Measurements from ENCODE around the gene VARS2. TPM values are rescaled to one million over a fixed set of nuclear protein-coding genes. Genes with fewer than 3 reads are reported as not detected.
"Not testable (repeated sequence)": the region's sequence is repeated elsewhere in the genome, so short reads cannot be mapped to it uniquely, and the experiment has no call there.

Gene VARS2
- total RNA-seq (10 to 100 TPM; 11.3 to 25.8 (median 17.1) TPM), polyA plus RNA-seq (10 to 100 TPM; 40.4 to 40.6 TPM)

GRCh38 chr6:30914076-30914853, at the start of gene VARS2:
VARS2 (plus strand) TSS chr6:30914238; CDS start chr6:30914837, 599 bp downstream.
- peak within 1 kb of the TSS; percentile 72 to 94 (median 87) for H3K27ac ChIP-seq
- FAIRE-seq = no peak

GRCh38 chr6:30864325-30864724, 49.7 kb upstream of the VARS2 start:
- Histone ChIP-seq H3K9me3 (no peaks in the 10 kb centered on the region), H3K36me3 (no peaks in the 10 kb centered on the region), H3K4me1 (no peaks in the 10 kb centered on the region), H3K27ac (no peak overlapping the region), H3K27me3 (no peaks in the 10 kb centered on the region), H3K4me3 (no peak overlapping the region)
- WGBS, 2 donors = 76 to 81% methylated on average over 4 of the region's 4 CpGs
- no peak for TF ChIP-seq CTCF (IDR thresholded peaks at IDR 0.05)
- DNase-seq (no peak), ATAC-seq (no peak), FAIRE-seq (no peak)
- intact Hi-C loops (cut with DNase I) = no loop called here

More at GRCh38 chr6:30914076-30914853, at the start of gene VARS2:
- DNase-seq (peak; percentile 92 to 99 (median 97)), ATAC-seq (peak; percentile 90 to 97 (median 96))
- TF ChIP-seq CTCF (IDR thresholded peaks at IDR 0.05) = peak in 2 of 4 donors; percentile 9 to 15
- Histone ChIP-seq H3K27me3 (no peaks in the 10 kb centered on the region), H3K4me3 (peak within 1 kb of the TSS; percentile 53 to 65 (median 58)), H3K36me3 (peaks cover 0 to 26% (median 10%) of the 10 kb centered on the region in 3 donors), H3K9me3 (no peaks in the 10 kb centered on the region), H3K4me1 (peaks cover 0 to 17% (median 12%) of the 10 kb centered on the region in 3 donors)
- intact Hi-C loops (cut with DNase I) = loop anchor here in 2 of 3 donors (10.0 kb wide), 2 partner anchors 79 to 161 kb away; no protein-coding TSS in a partner anchor
- WGBS, 2 donors = 1% methylated on average over 43 to 52 of the region's 52 CpGs

- H3K27ac ChIP-seq, FAIRE-seq, H3K4me1 ChIP-seq, H3K36me3 ChIP-seq, H3K27me3 ChIP-seq, H3K9me3 ChIP-seq, ATAC-seq, DNase-seq, H3K4me3 ChIP-seq: not testable (repeated sequence)
- WGBS, 2 donors = 72 to 78% methylated on average over 12 of the region's 12 CpGs
- intact Hi-C loops (cut with DNase I) = loop anchor here in 1 of 3 donors (5.0 kb wide), 1 partner anchor 37 kb away; no protein-coding TSS in a partner anchor
Observed at GRCh38 chr6:30869241-30869749, 44.7 kb upstream of the VARS2 start.

- ATAC-seq (no peak), FAIRE-seq (no peak), DNase-seq (no peak)
- Histone ChIP-seq H3K36me3 (no peaks in the 10 kb centered on the region), H3K27me3 (no peaks in the 10 kb centered on the region), H3K27ac (no peak overlapping the region), H3K4me3 (no peak overlapping the region), H3K9me3 (no peaks in the 10 kb centered on the region), H3K4me1 (no peaks in the 10 kb centered on the region)
- intact Hi-C loops (cut with DNase I) = no loop called here
- TF ChIP-seq CTCF (IDR thresholded peaks at IDR 0.05) = no peak
Observed at GRCh38 chr6:30870546-30870945, 43.5 kb upstream of the VARS2 start.

GRCh38 chr6:30871592-30872183, 42.4 kb upstream of the VARS2 start:
- WGBS, 2 donors = 70 to 79% methylated on average over 4 of the region's 4 CpGs
- no peak for TF ChIP-seq CTCF (IDR thresholded peaks at IDR 0.05)
- Histone ChIP-seq H3K4me3 (no peak overlapping the region), H3K27ac (no peak overlapping the region), H3K36me3 (no peaks in the 10 kb centered on the region), H3K9me3 (no peaks in the 10 kb centered on the region), H3K27me3 (no peaks in the 10 kb centered on the region), H3K4me1 (no peaks in the 10 kb centered on the region)
- FAIRE-seq = no peak
- no peak for ATAC-seq
- intact Hi-C loops (cut with DNase I) = no loop called here
- DNase-seq = no peak
